Left ventricle myocardium superior (tissue), 1 donor: ENCODE measurements around the gene ZC3H8. TPM values are rescaled to one million over a fixed set of nuclear protein-coding genes. Genes with fewer than 3 reads are reported as not detected.
"Not testable (repeated sequence)": the region's sequence is repeated elsewhere in the genome, so short reads cannot be mapped to it uniquely, and the experiment has no call there.

Source experiments
- ATAC-seq: fragments of 200-7000 bp; cut with Tn5 transposase; one replicate; pipeline ENCODE4 v1.9.1; 2020; ENCODE audit warnings: mild to moderate bottlenecking, moderate library complexity
- DNase-seq: peaks from one replicate; pipeline ENCODE4 v3.0.0-alpha.2; 2020
- intact Hi-C: fragments of 100-400 bp; cut with micrococcal nuclease; formaldehyde crosslinking; loops from one replicate; pipeline ENCODE4 v1.11.0; 2022
- total RNA-seq: library from RNA; stranded (reverse); fragmentation: NEBNext Ultra II Directional; extraction: Animal tissue kit (Norgen Biotek cat#: 25700); gene quantifications from one replicate; pipeline ENCODE4 v1.2.1, GENCODE V29; 2021
- donor health status: DM: no; HTN: yes; CAD: no; lungs with severe emphysema.

The ZC3H8 gene
- total RNA-seq, 1 donor from 2014 or later: 14.0 TPM

GRCh38 chr2:112268547-112268946 lies 13.7 kb upstream of the ZC3H8 start:
- intact Hi-C loops: no loop called here
- ATAC-seq (no peak), DNase-seq (no peak)

GRCh38 chr2:112262876-112263275 lies 8.0 kb upstream of the ZC3H8 start:
- intact Hi-C loops: no loop called here
- DNase-seq (no peak), ATAC-seq (no peak)

DNA sequence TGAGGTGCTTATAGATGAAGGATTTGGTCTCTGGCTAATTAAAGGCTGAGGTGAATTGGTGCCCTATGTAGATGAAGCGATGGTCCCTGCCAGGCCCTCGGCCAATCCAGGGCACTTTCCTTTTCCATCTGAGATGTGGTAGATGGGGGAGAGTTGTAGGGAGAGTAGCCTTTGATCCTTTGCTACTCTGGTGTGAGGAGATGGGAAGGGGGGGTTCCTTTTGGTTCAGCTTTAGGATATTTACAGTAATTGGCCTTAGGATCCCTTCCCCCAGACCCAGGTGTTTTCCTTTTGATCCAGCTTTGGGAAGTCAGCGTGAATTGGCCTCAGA lies 5.4 kb upstream of the ZC3H8 start:
- no peak for DNase-seq
- intact Hi-C loops: no loop called here
- no peak for ATAC-seq

- DNase-seq: peak; percentile 87
- ATAC-seq: peak; percentile 62
- intact Hi-C loops: no loop called here
These were observed 4.9 kb upstream of the ZC3H8 start for GRCh38 chr2:112259509-112260294.

GRCh38 chr2:112257575-112257974 lies 2.7 kb upstream of the ZC3H8 start:
- no peak for DNase-seq
- intact Hi-C loops: no loop called here
- no peak for ATAC-seq

- intact Hi-C loops: no loop called here
These were observed 1.8 kb upstream of the ZC3H8 start for GRCh38 chr2:112256654-112257053.

GRCh38 chr2:112255875-112256274 lies 1.0 kb upstream of the ZC3H8 start:
- no peak for DNase-seq
- intact Hi-C loops: no loop called here
- no peak for ATAC-seq

More at GRCh38 chr2:112256654-112257053, 1.8 kb upstream of the ZC3H8 start:
- DNase-seq (no peak), ATAC-seq (no peak)

DNA sequence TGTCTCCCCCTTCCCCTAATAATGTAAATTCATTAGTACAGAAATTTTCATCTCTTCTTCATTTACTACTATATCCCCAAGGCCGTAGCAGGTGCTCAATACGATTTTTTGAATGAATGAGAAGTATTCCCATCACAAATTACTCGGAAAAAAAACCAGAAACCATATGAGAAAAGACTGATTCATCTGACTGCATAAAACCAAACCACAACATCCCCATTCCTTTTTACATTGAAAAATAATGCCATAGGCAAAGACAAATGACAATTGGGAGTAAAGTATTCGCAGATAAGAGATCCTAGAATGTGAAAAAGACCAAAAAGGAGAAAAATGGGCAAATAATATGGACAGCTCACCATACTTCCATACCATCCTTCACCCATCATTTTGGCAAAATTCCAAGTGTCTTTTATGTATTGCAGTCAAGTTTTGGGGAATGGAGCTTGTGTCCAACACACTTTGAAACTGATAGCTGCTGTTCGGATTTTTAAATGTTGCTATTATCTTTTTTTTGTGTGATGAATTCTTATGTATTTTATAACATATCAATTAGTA lies 1.5 kb downstream of the ZC3H8 start:
- no peak for ATAC-seq
- DNase-seq: no peak
- intact Hi-C loops: no loop called here

DNA sequence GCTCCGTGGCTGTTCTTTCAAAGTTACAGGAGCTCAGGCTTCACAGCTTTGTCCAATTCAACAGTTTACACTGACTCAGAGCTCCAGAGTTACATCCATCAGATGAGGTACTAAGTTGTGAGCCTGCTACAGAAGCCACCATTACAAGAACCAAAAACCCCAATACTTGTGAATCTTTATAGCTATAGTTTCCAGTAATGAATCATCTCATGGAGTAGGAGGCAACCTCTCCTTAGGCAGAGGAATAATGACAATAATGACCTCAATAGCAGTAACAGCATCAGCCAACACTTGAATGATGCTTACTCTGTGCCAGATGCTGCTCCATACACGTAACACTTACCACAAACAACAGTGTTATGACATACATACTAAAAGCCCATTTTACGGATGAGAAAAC lies 3.6 kb downstream of the ZC3H8 start:
- intact Hi-C loops: no loop called here
- DNase-seq: no peak
- no peak for ATAC-seq

- DNase-seq: no peak
- intact Hi-C loops: no loop called here
These were observed 10.0 kb downstream of the ZC3H8 start for GRCh38 chr2:112244854-112245253.

DNA sequence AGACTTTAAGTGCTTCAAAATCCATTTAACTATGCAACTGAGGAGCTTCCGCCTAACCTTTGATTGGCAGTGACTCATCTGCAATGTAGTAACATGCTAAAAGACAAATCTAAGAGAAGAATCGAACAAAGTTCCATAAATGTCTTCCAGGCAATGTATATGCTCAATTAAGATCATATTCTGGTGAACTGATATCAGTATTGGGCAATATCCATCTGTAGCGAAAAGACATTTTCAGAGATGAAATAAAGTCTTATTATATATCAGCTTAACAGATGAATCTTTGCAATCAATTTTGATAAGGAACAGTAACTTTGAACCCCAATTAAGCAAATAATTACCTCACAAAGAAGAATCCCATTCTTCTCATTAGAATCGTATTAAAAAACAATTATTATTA lies 11.6 kb downstream of the ZC3H8 start:
- DNase-seq: no peak
- intact Hi-C loops: no loop called here
- ATAC-seq: no peak

More at GRCh38 chr2:112244854-112245253, 10.0 kb downstream of the ZC3H8 start:
- ATAC-seq: no peak

DNA sequence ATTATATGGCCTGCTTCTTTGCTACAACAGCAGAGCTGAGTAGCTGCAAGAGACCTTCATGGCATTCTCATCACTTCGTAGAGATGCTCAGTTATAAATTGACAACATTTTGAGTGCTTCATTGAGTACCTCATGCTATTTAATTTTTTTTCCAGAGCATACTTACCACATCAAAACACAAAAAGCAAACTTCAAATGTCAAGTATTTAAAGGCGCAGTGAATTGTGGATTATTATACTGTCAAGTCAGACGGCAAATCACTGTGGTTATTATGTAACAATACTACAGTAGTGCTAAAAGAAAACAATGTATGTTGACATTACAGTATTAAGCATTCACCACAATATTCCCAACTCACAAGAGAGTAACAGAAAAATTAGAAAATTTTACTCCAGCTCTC lies 12.5 kb downstream of the ZC3H8 start:
- no peak for DNase-seq
- no peak for ATAC-seq
- intact Hi-C loops: no loop called here

DNA sequence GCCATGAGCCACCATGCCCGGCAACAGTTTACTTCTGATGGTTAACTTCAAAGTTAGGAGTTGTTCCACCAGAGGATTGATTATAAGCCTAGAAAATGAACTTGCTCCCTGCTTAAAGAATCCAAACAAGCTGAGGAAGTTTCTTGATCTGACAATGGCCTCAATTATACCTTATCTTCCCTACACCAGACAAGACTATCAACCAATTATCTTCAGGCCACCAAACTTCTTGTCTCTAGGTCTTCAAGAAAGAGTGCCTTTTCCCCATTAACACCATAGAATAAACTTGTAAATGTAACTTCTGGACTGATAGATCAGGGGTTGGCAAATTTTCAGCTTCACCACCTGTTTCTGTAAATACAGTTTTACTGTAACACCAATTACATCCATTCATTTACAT lies 15.0 kb downstream of the ZC3H8 start:
- intact Hi-C loops: no loop called here
- no peak for DNase-seq

GRCh38 chr2:112230371-112230770 lies 24.5 kb downstream of the ZC3H8 start:
- ATAC-seq (no peak), DNase-seq (no peak)
- intact Hi-C loops: no loop called here

More for the DNA sequence above, 15.0 kb downstream of the ZC3H8 start:
- no peak for ATAC-seq

- intact Hi-C loops: no loop called here
- DNase-seq: no peak
- peak; percentile 21 for ATAC-seq
These were observed 25.5 kb downstream of the ZC3H8 start for GRCh38 chr2:112229348-112229747.

DNA sequence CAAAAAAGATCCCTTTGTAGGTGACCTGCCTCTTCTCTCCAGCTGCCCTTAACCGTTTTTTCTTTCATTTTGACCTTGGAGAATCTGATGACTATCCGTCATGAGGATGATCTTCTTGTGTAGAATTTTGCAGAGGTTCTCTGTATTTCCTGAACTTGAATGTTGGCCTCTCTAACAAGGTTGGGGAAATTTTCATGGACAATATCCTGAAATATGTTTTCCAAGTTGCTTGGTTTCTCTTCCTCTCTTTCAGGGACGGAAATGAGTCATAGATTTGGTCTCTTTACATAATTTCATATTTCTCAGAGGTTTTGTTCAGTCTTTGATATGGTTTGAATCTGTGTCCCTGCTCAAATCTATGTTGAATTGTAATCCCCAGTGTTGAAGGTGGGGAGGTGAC lies 34.0 kb downstream of the ZC3H8 start:
- intact Hi-C loops: no loop called here
- ATAC-seq: no peak
- no peak for DNase-seq

GRCh38 chr2:112220186-112220585 lies 34.7 kb downstream of the ZC3H8 start:
- DNase-seq: no peak
- intact Hi-C loops: no loop called here

DNA sequence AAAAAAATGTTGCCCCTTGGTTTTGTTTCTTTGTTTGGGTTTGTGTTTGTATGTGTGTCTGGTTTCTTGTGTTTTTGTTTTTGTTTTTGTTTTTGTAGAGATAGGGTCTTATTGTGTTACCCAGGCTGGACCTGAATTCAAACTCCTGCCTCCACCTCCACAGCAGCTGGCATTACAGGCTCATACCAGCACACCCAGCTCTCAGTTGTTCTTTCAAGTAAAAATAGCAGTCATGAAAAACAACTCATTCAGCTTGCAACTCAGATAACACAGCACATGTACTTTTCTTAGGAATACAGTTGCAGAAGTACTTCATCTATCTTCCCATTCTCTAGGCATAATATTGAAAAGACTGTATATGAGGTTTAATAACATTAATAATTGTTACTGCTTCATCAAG lies 37.0 kb downstream of the ZC3H8 start:
- ATAC-seq (peak; percentile 85), DNase-seq (no peak)
- intact Hi-C loops: no loop called here

More at GRCh38 chr2:112220186-112220585, 34.7 kb downstream of the ZC3H8 start:
- ATAC-seq: no peak

DNA sequence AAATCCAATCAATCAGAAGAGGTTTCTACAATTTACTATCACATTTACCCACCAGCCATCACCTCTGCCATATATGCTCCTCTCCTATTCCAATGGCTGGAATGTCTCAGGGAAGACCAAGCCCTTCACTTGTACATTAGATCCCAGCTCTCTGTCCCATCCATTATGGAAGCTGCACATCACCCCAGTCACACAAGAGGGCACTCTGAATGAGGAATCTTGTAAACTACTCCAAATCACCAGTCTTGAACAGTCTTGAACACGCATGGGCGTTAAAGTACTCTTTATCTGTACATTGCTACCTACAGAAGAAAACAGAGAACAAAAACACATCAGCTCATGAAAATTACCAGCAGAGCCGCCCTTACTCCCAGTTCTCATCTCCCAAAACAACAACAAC lies 38.7 kb downstream of the ZC3H8 start:
- DNase-seq: no peak
- intact Hi-C loops: no loop called here
- ATAC-seq: no peak

GRCh38 chr2:112207905-112208304 lies 46.9 kb downstream of the ZC3H8 start:
- ATAC-seq, DNase-seq, intact Hi-C loops: not testable (repeated sequence)

GRCh38 chr2:112204411-112204810 lies 50.4 kb downstream of the ZC3H8 start:
- ATAC-seq: no peak
- intact Hi-C loops: no loop called here

More at GRCh38 chr2:112204411-112204810, 50.4 kb downstream of the ZC3H8 start:
- no peak for DNase-seq
